Measurements from ENCODE around the gene PHACTR2.
"Not testable (repeated sequence)": the region's sequence is repeated elsewhere in the genome, so short reads cannot be mapped to it uniquely, and the experiment has no call there.

Gene PHACTR2

DNA sequence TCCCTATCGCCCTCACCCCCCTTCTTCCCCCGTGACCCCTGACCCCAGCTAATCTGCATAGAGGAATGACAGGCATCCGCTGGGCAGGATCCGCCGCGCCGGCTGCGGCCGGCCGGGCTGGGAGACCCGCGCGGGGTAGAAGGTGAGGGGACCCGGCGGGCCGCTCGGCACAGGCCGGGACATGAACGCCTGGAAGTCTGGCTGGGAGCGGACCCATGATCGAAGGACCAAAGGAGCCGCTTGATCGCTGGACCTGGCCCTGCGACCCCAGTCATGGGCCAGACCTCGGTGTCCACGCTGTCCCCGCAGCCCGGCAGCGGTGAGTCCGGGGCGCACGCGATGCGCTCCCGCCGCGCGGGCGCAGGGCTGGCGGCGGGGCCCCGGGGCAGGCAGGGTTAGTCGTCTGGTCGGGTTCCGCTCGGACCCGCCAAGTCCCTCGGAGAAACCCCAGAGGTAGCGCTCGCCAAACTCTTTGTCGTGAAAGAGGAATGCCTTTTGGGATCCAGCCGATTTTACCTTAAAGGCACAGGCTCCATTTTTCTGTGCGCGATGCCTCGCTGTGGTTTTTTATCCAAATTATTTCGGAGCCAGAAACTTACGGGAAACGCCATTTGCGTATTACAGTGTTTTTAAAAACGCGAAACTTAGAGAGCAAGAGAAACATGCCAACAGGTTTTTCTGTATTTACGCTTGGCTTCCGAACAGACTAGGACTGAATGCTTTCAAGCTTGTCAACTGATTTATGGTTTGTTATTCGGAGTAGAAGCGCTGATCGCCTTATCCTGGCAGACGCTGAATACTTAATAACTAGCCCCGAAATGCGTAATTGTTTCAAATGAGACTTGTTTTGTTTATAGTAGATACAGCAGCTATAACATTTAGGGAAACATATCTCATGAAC lies at the start of gene PHACTR2:
Gene PHACTR2 (plus strand): TSS at position 75 of the 901 bp plus-strand sequence. CDS start 199 bp downstream, at position 274.
- H3K27me3 Mint-ChIP-seq (ENCODE audit: low read depth, poor library complexity): no peaks in the 10 kb centered on the region
- peaks cover 15% of the 10 kb centered on the region for H3K9me3 Mint-ChIP-seq
- peaks cover 65% of the 10 kb centered on the region for H3K4me1 Mint-ChIP-seq
- H3K36me3 Mint-ChIP-seq (ENCODE audit: low read depth): peaks cover 23% of the 10 kb centered on the region
- H3K4me3 Mint-ChIP-seq: peak within 1 kb of the TSS; percentile 94
- TF ChIP-seq, protein P1, sequence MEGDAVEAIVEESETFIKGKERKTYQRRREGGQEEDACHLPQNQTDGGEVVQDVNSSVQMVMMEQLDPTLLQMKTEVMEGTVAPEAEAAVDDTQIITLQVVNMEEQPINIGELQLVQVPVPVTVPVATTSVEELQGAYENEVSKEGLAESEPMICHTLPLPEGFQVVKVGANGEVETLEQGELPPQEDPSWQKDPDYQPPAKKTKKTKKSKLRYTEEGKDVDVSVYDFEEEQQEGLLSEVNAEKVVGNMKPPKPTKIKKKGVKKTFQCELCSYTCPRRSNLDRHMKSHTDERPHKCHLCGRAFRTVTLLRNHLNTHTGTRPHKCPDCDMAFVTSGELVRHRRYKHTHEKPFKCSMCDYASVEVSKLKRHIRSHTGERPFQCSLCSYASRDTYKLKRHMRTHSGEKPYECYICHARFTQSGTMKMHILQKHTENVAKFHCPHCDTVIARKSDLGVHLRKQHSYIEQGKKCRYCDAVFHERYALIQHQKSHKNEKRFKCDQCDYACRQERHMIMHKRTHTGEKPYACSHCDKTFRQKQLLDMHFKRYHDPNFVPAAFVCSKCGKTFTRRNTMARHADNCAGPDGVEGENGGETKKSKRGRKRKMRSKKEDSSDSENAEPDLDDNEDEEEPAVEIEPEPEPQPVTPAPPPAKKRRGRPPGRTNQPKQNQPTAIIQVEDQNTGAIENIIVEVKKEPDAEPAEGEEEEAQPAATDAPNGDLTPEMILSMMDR (IDR thresholded peaks at IDR 0.05): no peak
- peak; percentile 84 for DNase-seq
- peak within 1 kb of the TSS; percentile 95 for H3K27ac Mint-ChIP-seq

DNA sequence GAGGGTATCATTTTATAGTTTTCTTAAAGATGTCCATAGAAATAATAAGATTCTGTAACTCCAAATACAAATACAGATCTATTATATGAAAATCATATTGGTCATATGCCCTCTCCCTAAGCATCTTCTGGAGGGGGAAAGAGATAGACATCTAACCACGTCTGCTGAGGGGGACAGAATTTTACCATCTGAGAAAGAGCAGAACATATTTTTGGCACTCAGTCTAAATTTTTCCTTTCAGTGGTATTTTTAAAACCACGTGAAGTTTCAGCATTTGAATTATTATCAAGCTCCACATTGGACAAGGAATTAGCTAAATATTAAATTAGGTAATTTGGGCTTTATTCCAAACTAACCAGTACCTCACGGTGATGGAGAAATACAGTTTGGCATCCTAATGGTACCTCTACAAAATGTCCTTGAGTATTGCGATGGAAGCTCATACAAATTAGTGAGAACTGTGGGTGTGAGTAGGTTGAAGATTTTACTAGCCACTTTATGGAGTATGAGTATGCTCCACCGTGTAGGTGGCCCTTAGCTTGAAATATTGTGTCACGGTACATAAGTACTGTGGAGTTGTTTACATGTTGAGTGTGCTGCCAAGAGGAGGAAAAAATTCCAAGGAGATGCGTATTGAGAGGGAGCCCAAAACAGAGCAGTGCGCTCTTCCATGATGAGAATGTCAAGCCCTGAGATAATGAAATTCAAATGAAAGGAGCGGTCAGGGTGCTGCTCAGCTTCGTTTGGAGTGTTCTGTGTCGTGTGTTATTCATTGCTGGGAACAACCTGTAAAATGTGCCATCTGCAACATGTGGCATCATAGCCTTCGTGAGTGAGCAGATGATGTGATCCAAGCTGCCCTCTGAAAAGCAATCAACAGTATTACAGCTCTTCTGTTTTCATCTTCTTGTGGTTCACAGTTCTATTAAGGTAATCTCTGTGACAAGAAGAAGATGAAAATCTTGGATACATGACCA lies 48.4 kb upstream of the PHACTR2 start:
- DNase-seq: no peak
- TF ChIP-seq, protein P1 (IDR thresholded peaks at IDR 0.05): no peak
- no peaks in the 10 kb centered on the region for H3K36me3 Mint-ChIP-seq (ENCODE audit: low read depth)
- no peaks in the 10 kb centered on the region for H3K4me1 Mint-ChIP-seq
- H3K27ac Mint-ChIP-seq: no peak overlapping the region
- H3K9me3 Mint-ChIP-seq: no peaks in the 10 kb centered on the region
- no peak overlapping the region for H3K4me3 Mint-ChIP-seq
- no peaks in the 10 kb centered on the region for H3K27me3 Mint-ChIP-seq (ENCODE audit: low read depth, poor library complexity)

DNA sequence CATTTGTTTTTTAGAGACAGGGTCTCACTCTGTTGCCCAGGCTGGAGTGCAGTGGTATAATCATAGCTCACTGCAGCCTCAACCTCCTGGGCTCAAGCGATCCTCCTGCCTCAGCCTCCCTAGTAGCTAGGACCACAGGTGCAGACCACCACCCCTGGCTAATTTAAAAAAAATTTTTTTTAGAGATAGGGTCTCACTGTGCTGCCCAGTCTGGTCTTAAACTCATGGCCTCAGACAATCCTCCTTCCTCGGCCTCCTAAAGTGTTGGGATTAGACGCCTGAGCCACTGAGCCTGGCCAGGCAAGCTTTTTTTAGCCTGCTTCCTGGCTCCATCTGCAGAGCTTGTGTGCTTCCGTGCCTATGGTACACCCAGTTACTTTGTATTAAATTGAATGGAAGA lies 46.6 kb upstream of the PHACTR2 start:
- H3K27ac Mint-ChIP-seq; H3K4me1 Mint-ChIP-seq; DNase-seq; H3K36me3 Mint-ChIP-seq (ENCODE audit: low read depth); H3K27me3 Mint-ChIP-seq (ENCODE audit: low read depth, poor library complexity); H3K9me3 Mint-ChIP-seq; H3K4me3 Mint-ChIP-seq: not testable (repeated sequence)

DNA sequence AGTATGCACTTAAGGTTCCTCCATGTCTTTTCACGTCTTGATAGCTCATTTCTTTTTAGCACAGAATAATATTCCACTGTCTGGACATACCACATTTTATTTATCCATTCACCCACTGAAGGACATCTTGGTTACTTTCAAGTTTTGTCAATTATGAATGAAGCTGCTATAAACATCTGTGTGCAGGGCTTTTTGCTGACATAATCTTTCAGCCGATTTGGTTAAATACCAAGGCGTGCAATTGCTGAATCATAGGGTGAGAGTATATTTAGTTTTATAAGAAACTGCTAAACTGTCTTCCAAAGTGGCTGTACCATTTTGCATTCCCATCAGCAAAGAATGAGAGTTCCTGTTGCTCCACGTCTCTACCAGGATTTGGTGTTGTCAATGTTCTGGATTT lies 44.9 kb upstream of the PHACTR2 start:
- TF ChIP-seq, protein P1 (IDR thresholded peaks at IDR 0.05): no peak
- Mint-ChIP-seq H3K4me1 (no peaks in the 10 kb centered on the region), H3K27me3 (ENCODE audit: low read depth, poor library complexity) (no peaks in the 10 kb centered on the region), H3K27ac (no peak overlapping the region), H3K4me3 (no peak overlapping the region), H3K36me3 (ENCODE audit: low read depth) (no peaks in the 10 kb centered on the region), H3K9me3 (no peaks in the 10 kb centered on the region)
- no peak for DNase-seq

DNA sequence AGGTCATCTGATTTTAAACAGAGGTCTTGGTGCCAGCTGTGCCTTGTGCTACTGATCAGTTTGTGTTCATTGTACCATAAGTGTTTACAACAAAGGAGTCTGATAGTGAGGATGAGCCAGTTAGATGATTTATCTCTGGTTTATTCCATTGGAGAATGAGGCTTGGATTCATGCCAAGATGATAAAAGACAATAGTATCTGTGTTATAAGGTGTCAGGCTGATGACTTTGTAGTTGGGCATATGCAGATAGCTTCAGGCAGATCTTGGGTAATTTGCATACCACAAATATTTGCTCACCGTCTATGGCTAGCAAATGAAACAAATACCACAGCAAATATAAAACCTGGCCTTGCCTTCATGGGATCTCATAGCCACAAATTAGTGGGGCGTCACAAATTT lies 43.3 kb upstream of the PHACTR2 start:
- no peaks in the 10 kb centered on the region for H3K4me1 Mint-ChIP-seq
- no peak for DNase-seq
- H3K9me3 Mint-ChIP-seq: no peaks in the 10 kb centered on the region
- no peak overlapping the region for H3K27ac Mint-ChIP-seq
- TF ChIP-seq, protein P1 (IDR thresholded peaks at IDR 0.05): no peak
- H3K36me3 Mint-ChIP-seq (ENCODE audit: low read depth): no peaks in the 10 kb centered on the region
- H3K27me3 Mint-ChIP-seq (ENCODE audit: low read depth, poor library complexity): no peaks in the 10 kb centered on the region
- H3K4me3 Mint-ChIP-seq: no peak overlapping the region

DNA sequence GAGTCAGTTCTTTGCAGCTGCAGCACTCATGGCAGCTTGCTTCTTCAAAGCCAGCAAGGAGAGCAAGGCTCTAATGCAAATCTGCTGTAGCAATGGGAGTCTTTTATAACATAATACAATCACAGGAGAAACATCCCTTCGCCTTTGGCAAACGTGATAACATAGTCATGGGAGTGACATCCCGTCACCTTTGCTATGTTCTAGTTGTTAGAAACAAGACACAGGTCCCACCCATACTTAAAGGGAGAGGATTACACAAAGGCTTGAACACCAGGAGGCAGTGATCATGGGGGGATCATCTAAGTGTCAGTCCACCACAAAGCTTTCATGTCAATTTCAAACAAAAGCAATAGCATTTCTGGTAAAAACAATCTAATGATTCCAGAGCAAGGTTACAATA lies 40.1 kb upstream of the PHACTR2 start:
- H3K4me1 Mint-ChIP-seq: no peaks in the 10 kb centered on the region
- H3K27me3 Mint-ChIP-seq (ENCODE audit: low read depth, poor library complexity): peaks cover 4% of the 10 kb centered on the region
- no peaks in the 10 kb centered on the region for H3K36me3 Mint-ChIP-seq (ENCODE audit: low read depth)
- no peak overlapping the region for H3K27ac Mint-ChIP-seq
- H3K4me3 Mint-ChIP-seq: no peak overlapping the region
- no peaks in the 10 kb centered on the region for H3K9me3 Mint-ChIP-seq
- no peak for DNase-seq
- TF ChIP-seq, protein P1 (IDR thresholded peaks at IDR 0.05): no peak

Measured in nephron progenitor cell (in vitro differentiated cells).